Stimulated activated naive CD8-positive, alpha-beta T cell treated with anti-CD3 and anti-CD28 coated beads, Interleukin-15, Interleukin-2, amounts not matched to agents 100 ng/mL and 50 ng/mL, for 24 hours (primary cell): ENCODE measurements around the gene KCTD18.

Experiments
- H3K27ac Mint-ChIP-seq: one replicate; pipeline ENCODE4 v1.8.0; 2021; ENCODE audit warnings: mild to moderate bottlenecking, mixed read lengths
- H3K27me3 Mint-ChIP-seq: one replicate; pipeline ENCODE4 v1.8.0; 2021; ENCODE audit warnings: mixed read lengths
- H3K36me3 Mint-ChIP-seq: one replicate; pipeline ENCODE4 v1.8.0; 2021; ENCODE audit warnings: low read depth, mixed read lengths
- H3K4me1 Mint-ChIP-seq: one replicate; pipeline ENCODE4 v1.8.0; 2021; ENCODE audit warnings: low read depth, mixed read lengths
- H3K4me3 Mint-ChIP-seq: one replicate; pipeline ENCODE4 v1.8.0; 2021; ENCODE audit warnings: mild to moderate bottlenecking, mixed read lengths
- H3K9me3 Mint-ChIP-seq: one replicate; pipeline ENCODE4 v1.8.0; 2021; ENCODE audit warnings: mixed read lengths

KCTD18 gene

DNA sequence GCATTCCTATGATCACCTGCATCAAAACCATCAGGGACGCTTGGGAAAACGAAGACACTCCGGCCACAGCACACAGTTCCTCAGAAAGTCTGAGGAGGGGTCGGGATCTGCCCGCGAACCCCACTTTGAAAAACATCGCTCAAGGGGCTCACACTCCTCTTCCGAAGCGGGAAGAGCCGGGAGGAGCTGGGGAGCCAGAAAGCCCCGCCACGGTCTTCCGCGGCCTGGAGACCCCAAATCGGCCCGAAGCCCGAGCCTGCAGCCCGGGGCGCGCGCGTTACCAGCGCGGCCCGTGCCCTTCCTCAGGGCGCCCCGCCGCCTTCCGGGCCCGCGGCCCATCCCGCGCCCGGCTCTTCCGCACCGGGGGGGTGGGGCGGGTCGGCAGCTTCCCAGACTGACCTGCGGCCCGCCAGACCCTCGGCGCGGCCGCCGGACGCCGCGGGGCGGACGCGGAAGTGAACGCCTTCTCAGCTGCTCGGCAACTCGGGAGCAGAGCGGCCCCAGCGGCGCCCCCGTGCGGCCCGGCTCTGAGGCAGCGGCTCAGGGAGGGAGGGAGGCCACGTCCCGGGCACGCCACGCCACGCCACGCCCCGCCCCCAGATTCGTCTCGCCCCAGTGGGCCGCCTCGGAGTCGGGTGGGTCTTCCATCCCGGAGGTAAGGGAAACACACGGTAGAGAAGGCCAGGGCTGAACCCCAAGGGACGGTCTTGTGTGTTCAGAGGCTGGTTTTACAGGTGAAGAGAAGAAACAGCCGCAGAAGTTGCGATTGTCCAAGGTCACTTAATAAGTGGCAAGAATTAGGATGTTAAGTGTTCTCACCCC lies at the start of gene KCTD18:
Gene KCTD18, minus strand, starts transcription at position 457 of the 822 bp plus-strand sequence. CDS start 3,052 bp downstream, outside the sequence.
- Mint-ChIP-seq H3K9me3 (no peaks in the 10 kb centered on the region), H3K4me3 (peak within 1 kb of the TSS; percentile 96), H3K36me3 (peaks cover 2% of the 10 kb centered on the region), H3K27ac (peak within 1 kb of the TSS; percentile 93), H3K27me3 (no peaks in the 10 kb centered on the region), H3K4me1 (peaks cover 35% of the 10 kb centered on the region)

DNA sequence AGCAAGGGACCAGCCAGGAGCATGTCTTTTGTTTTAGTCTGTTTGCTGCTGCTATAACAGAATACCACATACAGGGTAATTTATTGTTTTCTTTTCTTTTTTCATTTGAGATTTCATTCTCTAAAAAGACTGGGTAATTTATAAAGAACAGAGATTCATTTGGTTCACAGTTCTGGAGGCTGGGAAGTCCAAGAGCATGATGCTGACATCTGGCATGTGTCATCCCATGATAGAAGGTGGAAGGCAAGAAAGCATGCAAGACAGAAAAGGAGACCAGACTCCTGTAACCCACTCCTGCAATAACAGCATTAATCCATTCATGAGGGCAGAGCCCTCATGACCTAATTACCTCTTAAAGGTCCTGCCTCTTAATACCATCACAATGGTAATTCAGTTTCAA lies 30.9 kb upstream of the KCTD18 start:
- peaks cover 58% of the 10 kb centered on the region for H3K36me3 Mint-ChIP-seq

GRCh38 chr2:200538139-200538538 lies 28.3 kb upstream of the KCTD18 start:
- Mint-ChIP-seq H3K27ac (no peak overlapping the region), H3K27me3 (no peaks in the 10 kb centered on the region), H3K4me3 (no peak overlapping the region), H3K4me1 (no peaks in the 10 kb centered on the region), H3K9me3 (peaks cover 3% of the 10 kb centered on the region), H3K36me3 (peaks cover 38% of the 10 kb centered on the region)

More for the DNA sequence above, 30.9 kb upstream of the KCTD18 start:
- Mint-ChIP-seq H3K9me3 (peaks cover 3% of the 10 kb centered on the region), H3K4me1 (no peaks in the 10 kb centered on the region), H3K27me3 (no peaks in the 10 kb centered on the region), H3K4me3 (no peak overlapping the region), H3K27ac (no peak overlapping the region)

- no peaks in the 10 kb centered on the region for H3K4me1 Mint-ChIP-seq
- H3K27ac Mint-ChIP-seq, result no peak overlapping the region
- H3K27me3 Mint-ChIP-seq, result no peaks in the 10 kb centered on the region
- H3K4me3 Mint-ChIP-seq, result no peak overlapping the region
- H3K9me3 Mint-ChIP-seq, result no peaks in the 10 kb centered on the region
- peaks cover 12% of the 10 kb centered on the region for H3K36me3 Mint-ChIP-seq
These were observed 24.7 kb upstream of the KCTD18 start for GRCh38 chr2:200534572-200534971.

GRCh38 chr2:200533754-200534153 lies 23.9 kb upstream of the KCTD18 start:
- Mint-ChIP-seq H3K4me3 (no peak overlapping the region), H3K9me3 (no peaks in the 10 kb centered on the region), H3K4me1 (no peaks in the 10 kb centered on the region), H3K27me3 (no peaks in the 10 kb centered on the region), H3K36me3 (peaks cover 4% of the 10 kb centered on the region), H3K27ac (no peak overlapping the region)

DNA sequence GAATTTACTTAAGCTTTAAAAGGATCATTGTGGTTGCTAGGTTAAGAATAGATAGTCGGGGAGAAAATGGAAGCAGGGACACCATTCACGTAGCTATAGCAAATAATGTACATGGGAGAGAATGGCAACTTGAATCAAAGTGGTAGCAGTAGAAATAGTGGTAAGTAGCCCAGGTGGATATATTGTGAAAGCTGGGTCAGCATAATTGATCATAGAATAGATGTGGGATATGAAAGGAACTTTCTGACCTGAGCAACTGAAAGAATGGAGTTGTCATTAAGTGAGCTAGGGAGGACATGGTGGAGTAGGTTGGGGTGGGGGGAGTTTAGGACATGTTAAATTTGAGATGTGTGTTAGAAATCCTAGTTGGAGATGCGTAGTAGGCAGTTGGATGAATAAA lies 18.4 kb upstream of the KCTD18 start:
- Mint-ChIP-seq H3K4me3 (no peak overlapping the region), H3K27ac (no peak overlapping the region), H3K36me3 (peaks cover 3% of the 10 kb centered on the region), H3K4me1 (peaks cover 25% of the 10 kb centered on the region), H3K9me3 (no peaks in the 10 kb centered on the region), H3K27me3 (no peaks in the 10 kb centered on the region)

- Mint-ChIP-seq H3K4me1 (peaks cover 25% of the 10 kb centered on the region), H3K36me3 (no peaks in the 10 kb centered on the region), H3K27ac (peak within 1 kb of the TSS; percentile 84), H3K27me3 (no peaks in the 10 kb centered on the region), H3K9me3 (no peaks in the 10 kb centered on the region), H3K4me3 (peak within 1 kb of the TSS; percentile 94)
These were observed 16.2 kb upstream of the KCTD18 start, which contains the start of gene SGO2 for GRCh38 chr2:200525882-200526651. SGO2 (plus strand) TSS chr2:200526207; CDS start chr2:200532976, 6,769 bp downstream.

DNA sequence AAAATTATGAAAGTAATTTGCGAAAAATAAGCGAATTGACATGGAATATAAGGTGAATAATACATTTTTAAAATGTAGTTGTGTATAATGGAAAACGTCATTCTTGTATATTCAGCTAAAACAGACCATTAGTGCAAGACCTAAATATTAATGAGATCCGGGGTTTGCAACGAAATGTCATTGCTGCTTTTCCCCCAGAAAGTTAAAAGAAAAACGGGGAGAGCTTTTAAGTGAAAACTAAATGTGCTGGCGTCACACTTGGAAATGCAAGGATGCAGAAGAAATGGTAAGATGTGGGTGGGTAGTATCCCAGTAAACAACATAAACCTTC lies 15.6 kb upstream of the KCTD18 start:
- H3K9me3 Mint-ChIP-seq, result no peaks in the 10 kb centered on the region
- no peaks in the 10 kb centered on the region for H3K27me3 Mint-ChIP-seq
- H3K4me3 Mint-ChIP-seq, result peak overlapping the region; percentile 94
- no peaks in the 10 kb centered on the region for H3K36me3 Mint-ChIP-seq
- peaks cover 25% of the 10 kb centered on the region for H3K4me1 Mint-ChIP-seq
- peak overlapping the region; percentile 70 for H3K27ac Mint-ChIP-seq

GRCh38 chr2:200525066-200525465 lies 15.2 kb upstream of the KCTD18 start:
- no peaks in the 10 kb centered on the region for H3K27me3 Mint-ChIP-seq
- no peak overlapping the region for H3K27ac Mint-ChIP-seq
- no peaks in the 10 kb centered on the region for H3K36me3 Mint-ChIP-seq
- H3K4me1 Mint-ChIP-seq, result peaks cover 25% of the 10 kb centered on the region
- H3K4me3 Mint-ChIP-seq, result peak overlapping the region; percentile 94
- H3K9me3 Mint-ChIP-seq, result no peaks in the 10 kb centered on the region

GRCh38 chr2:200523604-200524003 lies 13.7 kb upstream of the KCTD18 start:
- H3K27me3 Mint-ChIP-seq, result no peaks in the 10 kb centered on the region
- H3K36me3 Mint-ChIP-seq, result no peaks in the 10 kb centered on the region
- H3K4me1 Mint-ChIP-seq, result peaks cover 25% of the 10 kb centered on the region
- H3K4me3 Mint-ChIP-seq, result no peak overlapping the region
- H3K27ac Mint-ChIP-seq, result no peak overlapping the region
- no peaks in the 10 kb centered on the region for H3K9me3 Mint-ChIP-seq

- H3K36me3 Mint-ChIP-seq, result no peaks in the 10 kb centered on the region
- H3K27ac Mint-ChIP-seq, result no peak overlapping the region
- H3K4me3 Mint-ChIP-seq, result no peak overlapping the region
- no peaks in the 10 kb centered on the region for H3K9me3 Mint-ChIP-seq
- H3K27me3 Mint-ChIP-seq, result no peaks in the 10 kb centered on the region
- H3K4me1 Mint-ChIP-seq, result peaks cover 24% of the 10 kb centered on the region
These were observed 13.3 kb upstream of the KCTD18 start for GRCh38 chr2:200523158-200523557.

DNA sequence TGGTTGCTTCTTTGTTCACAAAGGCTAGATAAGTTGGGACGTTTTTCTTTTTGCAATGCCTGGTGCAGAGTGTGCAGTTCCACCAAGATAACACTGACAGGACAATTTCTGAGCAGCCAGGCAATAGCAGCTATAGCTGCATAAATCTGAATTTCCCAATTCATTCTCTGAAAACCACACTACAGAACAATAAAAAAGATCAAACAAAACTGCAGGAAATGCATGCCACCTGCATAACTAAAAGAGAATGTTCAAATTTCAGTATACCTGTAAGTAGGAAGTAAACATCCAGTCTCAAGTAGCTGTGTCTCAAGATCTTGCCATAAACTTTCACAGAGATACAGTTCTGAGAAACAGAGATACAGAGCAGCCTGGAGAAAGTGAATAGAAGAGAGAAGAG lies 5.3 kb upstream of the KCTD18 start:
- Mint-ChIP-seq H3K27ac (no peak overlapping the region), H3K4me3 (no peak overlapping the region), H3K27me3 (no peaks in the 10 kb centered on the region), H3K4me1 (peaks cover 17% of the 10 kb centered on the region), H3K36me3 (no peaks in the 10 kb centered on the region), H3K9me3 (peaks cover 5% of the 10 kb centered on the region)

DNA sequence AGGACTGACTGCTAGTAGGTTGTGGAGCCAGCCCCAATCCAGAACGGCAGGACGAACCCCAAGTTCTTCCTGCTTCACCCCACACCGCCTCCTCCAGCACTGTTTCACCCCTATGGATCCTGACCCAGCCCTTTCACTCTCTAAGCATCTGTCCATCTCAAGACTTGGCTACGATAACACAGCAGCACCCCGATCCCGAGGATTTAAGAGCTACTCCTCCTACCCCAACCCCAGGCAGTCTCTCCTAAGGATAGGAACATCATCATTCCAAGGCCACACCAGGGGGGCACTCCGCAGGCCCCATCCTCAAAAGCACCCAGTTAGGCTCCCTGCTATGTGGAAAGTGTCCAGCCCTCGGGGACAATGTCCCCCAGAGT lies 645 bp downstream of the KCTD18 start:
- Mint-ChIP-seq H3K27me3 (no peaks in the 10 kb centered on the region), H3K9me3 (no peaks in the 10 kb centered on the region), H3K4me1 (peaks cover 29% of the 10 kb centered on the region), H3K4me3 (peak overlapping the region; percentile 96), H3K36me3 (peaks cover 5% of the 10 kb centered on the region), H3K27ac (peak overlapping the region; percentile 93)

DNA sequence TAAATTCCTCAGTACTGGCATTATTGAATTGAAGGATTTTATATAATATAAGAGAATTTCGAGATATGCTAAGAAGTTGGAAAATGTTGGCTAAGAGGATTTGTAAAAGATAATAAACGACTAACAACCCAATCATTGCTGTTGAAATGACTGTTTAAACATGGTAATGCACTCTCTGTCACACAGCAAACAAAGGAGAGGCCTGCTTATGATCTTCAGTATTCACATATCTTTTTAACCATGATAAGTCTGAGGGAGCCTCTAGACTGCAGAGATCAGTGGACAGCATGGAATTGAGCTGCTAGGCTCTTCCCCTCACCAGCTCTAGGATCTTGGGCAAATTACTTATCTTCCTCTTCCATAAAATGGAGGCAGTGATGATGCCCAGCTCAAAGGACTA lies 2.7 kb downstream of the KCTD18 start:
- H3K27me3 Mint-ChIP-seq, result no peaks in the 10 kb centered on the region
- peaks cover 29% of the 10 kb centered on the region for H3K4me1 Mint-ChIP-seq
- H3K27ac Mint-ChIP-seq, result no peak overlapping the region
- peaks cover 3% of the 10 kb centered on the region for H3K9me3 Mint-ChIP-seq
- H3K36me3 Mint-ChIP-seq, result peaks cover 17% of the 10 kb centered on the region
- H3K4me3 Mint-ChIP-seq, result no peak overlapping the region

- Mint-ChIP-seq H3K27ac (no peak overlapping the region), H3K36me3 (peaks cover 18% of the 10 kb centered on the region), H3K9me3 (peaks cover 3% of the 10 kb centered on the region), H3K4me1 (peaks cover 29% of the 10 kb centered on the region), H3K27me3 (no peaks in the 10 kb centered on the region), H3K4me3 (no peak overlapping the region)
These were observed 3.2 kb downstream of the KCTD18 start for GRCh38 chr2:200506679-200507078.
